CD4-positive, CD25-positive, alpha-beta regulatory T cell (primary cell): ENCODE measurements around the gene GPR78. TPM values are rescaled to one million over a fixed set of nuclear protein-coding genes. Genes with fewer than 3 reads are reported as not detected.

ENCODE experiments used
- ATAC-seq, 2 donors: fragments of 150-1000 bp; cut with Tn5 transposase; one replicate each; pipeline ENCODE4 v1.10.0; 2021; ENCODE audit warnings: low read depth in 2 of 2, moderate number of reproducible peaks in 2 of 2, moderate library complexity in 1 of 2
- DNase-seq, 3 donors: peaks; one replicate each; pipeline versions ENCODE4 v3.0.0 to v3.0.0-alpha.2; 2012 to 2022; ENCODE audit warnings: mixed read lengths in 1 of 3
- H3K27ac ChIP-seq: one replicate; pipeline ENCODE4 v1.7.0; 2013; ENCODE audit warnings: mild to moderate bottlenecking, low read length; ENCODE audit not compliant: insufficient read depth, poor library complexity, severe bottlenecking
- H3K27me3 ChIP-seq: one replicate; pipeline ENCODE4 v1.7.0; 2013; ENCODE audit warnings: low read length; ENCODE audit not compliant: control insufficient read depth, insufficient read depth
- H3K36me3 ChIP-seq: one replicate; pipeline ENCODE4 v1.7.0; 2013; ENCODE audit warnings: mild to moderate bottlenecking, low read length, moderate library complexity; ENCODE audit not compliant: control insufficient read depth, insufficient read depth
- H3K4me1 ChIP-seq: 2 replicates; pipeline ENCODE4 v1.7.0; 2013; ENCODE audit warnings: mild to moderate bottlenecking, low read length; ENCODE audit not compliant: insufficient read depth, control insufficient read depth, poor library complexity, severe bottlenecking
- H3K4me3 ChIP-seq: one replicate; pipeline ENCODE4 v1.7.0; 2013; ENCODE audit warnings: low read depth, mild to moderate bottlenecking, low read length, moderate library complexity
- H3K9me3 ChIP-seq, 2 experiments: 1 replicate in 1 of 2; 2 replicates in 1 of 2; pipeline ENCODE4 v1.7.0; 2013; ENCODE audit warnings: low read length in 2 of 2, mild to moderate bottlenecking in 1 of 2, moderate library complexity in 1 of 2; ENCODE audit not compliant: control insufficient read depth in 2 of 2
- H3K27ac Mint-ChIP-seq, 3 donors: one replicate each; pipeline ENCODE4 v1.8.0; 2020 to 2022; ENCODE audit warnings: mild to moderate bottlenecking in 3 of 3, mixed read lengths in 3 of 3, moderate library complexity in 2 of 3
- H3K27me3 Mint-ChIP-seq: one replicate; pipeline ENCODE4 v1.8.0; 2022; ENCODE audit warnings: mild to moderate bottlenecking, mixed read lengths
- H3K36me3 Mint-ChIP-seq: one replicate; pipeline ENCODE4 v1.8.0; 2020; ENCODE audit warnings: mixed read lengths
- H3K4me1 Mint-ChIP-seq, 4 donors: one replicate each; pipeline ENCODE4 v1.8.0; 2020 to 2022; ENCODE audit warnings: mixed read lengths in 4 of 4, mild to moderate bottlenecking in 1 of 4
- H3K4me3 Mint-ChIP-seq, 4 donors: one replicate each; pipeline ENCODE4 v1.8.0; 2020 to 2022; ENCODE audit warnings: mild to moderate bottlenecking in 4 of 4, mixed read lengths in 4 of 4, moderate library complexity in 3 of 4
- H3K9me3 Mint-ChIP-seq, 7 donors: one replicate each; pipeline ENCODE4 v1.8.0; 2020 to 2022; ENCODE audit warnings: mixed read lengths in 7 of 7, mild to moderate bottlenecking in 3 of 7, moderate library complexity in 2 of 7
- polyA plus RNA-seq, 4 donors: library from polyadenylated mRNA; unstranded; fragments of 300-500 nt; fragmentation: Illumina TruSeq; gene quantifications; one replicate each; pipeline ENCODE4 v1.2.3, GENCODE V29; 2021
- total RNA-seq: library from RNA; stranded (reverse); gene quantifications from one replicate; pipeline ENCODE4 v1.2.3, GENCODE V29; 2022

Gene GPR78
- total and polyA plus RNA-seq, 5 donors from 2014 or later, result not detected

DNA sequence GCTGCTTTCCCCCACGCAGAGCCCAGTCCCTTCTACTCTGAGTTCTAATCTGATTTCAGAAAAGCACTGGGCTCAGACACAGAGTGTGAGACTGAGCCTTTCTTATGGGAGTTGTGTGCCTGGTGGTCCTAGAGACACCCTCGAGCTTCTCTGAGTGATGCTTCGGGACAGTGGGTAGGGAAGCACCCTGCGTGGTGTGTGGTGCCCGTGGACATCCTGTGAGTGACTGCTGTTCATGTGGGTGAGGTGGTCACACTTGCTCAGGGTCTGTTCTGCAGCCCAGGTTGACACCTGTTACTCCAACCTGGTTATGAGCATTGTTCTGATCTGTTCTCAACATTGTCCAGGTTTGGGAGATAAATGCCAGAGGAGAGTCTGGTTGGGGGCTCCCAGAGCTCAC lies 6.1 kb downstream of the GPR78 start:
- peaks cover 20% of the 10 kb centered on the region for H3K27me3 Mint-ChIP-seq
- ATAC-seq (no peak), DNase-seq (no peak)
- H3K9me3 Mint-ChIP-seq, result peaks cover 0 to 2% (median 0%) of the 10 kb centered on the region in 7 donors
- H3K36me3 ChIP-seq, result no peaks in the 10 kb centered on the region
- no peak overlapping the region for H3K4me3 Mint-ChIP-seq
- no peaks in the 10 kb centered on the region for H3K9me3 ChIP-seq
- no peaks in the 10 kb centered on the region for H3K4me1 Mint-ChIP-seq
- no peaks in the 10 kb centered on the region for H3K36me3 Mint-ChIP-seq
- no peak overlapping the region for H3K27ac Mint-ChIP-seq
- H3K27ac ChIP-seq, result no peak overlapping the region
- no peaks in the 10 kb centered on the region for H3K27me3 ChIP-seq
- no peak overlapping the region for H3K4me3 ChIP-seq
- H3K4me1 ChIP-seq, result no peaks in the 10 kb centered on the region

DNA sequence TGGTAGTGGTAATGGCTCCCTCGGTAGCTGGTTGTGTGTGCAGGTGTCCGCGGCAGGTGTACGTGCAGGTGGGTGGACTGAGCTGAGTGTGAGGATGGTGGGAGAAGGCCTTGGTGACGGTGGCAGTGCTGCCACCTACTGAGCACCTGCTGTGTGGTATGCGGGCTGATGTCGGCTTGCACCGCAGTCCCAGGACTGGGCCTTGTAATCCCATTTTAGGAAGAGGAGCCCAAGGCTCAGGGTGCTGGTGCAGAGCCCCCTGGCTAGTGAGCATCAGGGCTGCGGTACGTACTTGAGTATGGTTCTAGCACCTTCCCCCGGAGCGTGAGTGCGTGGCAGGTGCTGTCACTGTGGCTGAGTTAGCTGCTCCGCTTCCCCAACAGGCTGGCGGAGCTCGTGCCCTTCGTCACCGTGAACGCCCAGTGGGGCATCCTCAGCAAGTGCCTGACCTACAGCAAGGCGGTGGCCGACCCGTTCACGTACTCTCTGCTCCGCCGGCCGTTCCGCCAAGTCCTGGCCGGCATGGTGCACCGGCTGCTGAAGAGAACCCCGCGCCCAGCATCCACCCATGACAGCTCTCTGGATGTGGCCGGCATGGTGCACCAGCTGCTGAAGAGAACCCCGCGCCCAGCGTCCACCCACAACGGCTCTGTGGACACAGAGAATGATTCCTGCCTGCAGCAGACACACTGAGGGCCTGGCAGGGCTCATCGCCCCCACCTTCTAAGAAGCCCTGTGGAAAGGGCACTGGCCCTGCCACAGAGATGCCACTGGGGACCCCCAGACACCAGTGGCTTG lies 6.7 kb downstream of the GPR78 start:
- H3K4me1 Mint-ChIP-seq, result no peaks in the 10 kb centered on the region
- H3K36me3 Mint-ChIP-seq, result no peaks in the 10 kb centered on the region
- ATAC-seq (no peak), DNase-seq (no peak)
- no peak overlapping the region for H3K4me3 Mint-ChIP-seq
- H3K9me3 Mint-ChIP-seq, result peaks cover 0 to 2% (median 0%) of the 10 kb centered on the region in 7 donors
- no peaks in the 10 kb centered on the region for H3K27me3 ChIP-seq
- peaks cover 23% of the 10 kb centered on the region for H3K27me3 Mint-ChIP-seq
- H3K36me3 ChIP-seq, result no peaks in the 10 kb centered on the region
- H3K9me3 ChIP-seq, result no peaks in the 10 kb centered on the region
- H3K4me3 ChIP-seq, result no peak overlapping the region
- H3K4me1 ChIP-seq, result no peaks in the 10 kb centered on the region
- H3K27ac ChIP-seq, result no peak overlapping the region
- H3K27ac Mint-ChIP-seq, result no peak overlapping the region

DNA sequence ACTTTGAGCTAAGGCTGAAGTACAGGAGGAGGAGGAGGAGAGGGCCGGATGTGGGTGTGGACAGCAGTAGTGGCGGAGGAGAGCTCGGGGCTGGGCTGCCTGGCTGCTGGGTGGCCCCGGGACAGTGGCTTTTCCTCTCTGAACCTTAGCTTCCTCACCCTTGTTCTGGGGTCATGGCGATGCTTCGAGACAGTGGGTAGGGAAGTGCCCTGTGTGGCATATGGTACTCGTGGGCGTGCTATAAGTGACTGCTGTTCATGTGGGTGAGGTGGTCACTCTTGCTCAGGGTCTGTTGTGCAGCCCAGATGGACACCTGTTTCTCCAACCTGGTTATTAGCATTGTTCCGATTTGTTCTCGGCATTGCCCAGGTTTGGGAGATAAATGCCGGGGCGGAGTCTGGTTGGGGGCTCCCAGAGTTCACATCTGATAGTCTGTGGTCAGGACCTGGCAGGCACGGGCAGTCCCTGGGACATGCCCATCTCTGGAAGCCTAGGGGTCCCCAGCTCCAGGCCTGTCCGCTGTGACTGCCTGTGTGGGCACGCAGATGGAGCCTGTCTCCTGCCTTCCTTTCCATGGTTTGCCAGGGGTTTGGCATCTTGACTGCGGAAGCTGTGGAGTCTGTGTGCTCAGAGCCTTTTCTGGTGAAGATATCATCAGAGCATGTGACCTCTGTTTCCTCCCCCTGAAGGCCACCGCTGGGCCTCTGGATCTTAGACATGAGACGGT lies 7.4 kb downstream of the GPR78 start:
- no peaks in the 10 kb centered on the region for H3K4me1 ChIP-seq
- no peaks in the 10 kb centered on the region for H3K27me3 ChIP-seq
- H3K27ac ChIP-seq, result no peak overlapping the region
- Mint-ChIP-seq H3K9me3 (peaks cover 0 to 2% (median 0%) of the 10 kb centered on the region in 7 donors), H3K4me1 (no peaks in the 10 kb centered on the region), H3K36me3 (no peaks in the 10 kb centered on the region), H3K4me3 (no peak overlapping the region), H3K27me3 (peaks cover 19% of the 10 kb centered on the region), H3K27ac (no peak overlapping the region)
- H3K36me3 ChIP-seq, result no peaks in the 10 kb centered on the region
- ATAC-seq (no peak), DNase-seq (no peak)
- no peaks in the 10 kb centered on the region for H3K9me3 ChIP-seq
- H3K4me3 ChIP-seq, result no peak overlapping the region

DNA sequence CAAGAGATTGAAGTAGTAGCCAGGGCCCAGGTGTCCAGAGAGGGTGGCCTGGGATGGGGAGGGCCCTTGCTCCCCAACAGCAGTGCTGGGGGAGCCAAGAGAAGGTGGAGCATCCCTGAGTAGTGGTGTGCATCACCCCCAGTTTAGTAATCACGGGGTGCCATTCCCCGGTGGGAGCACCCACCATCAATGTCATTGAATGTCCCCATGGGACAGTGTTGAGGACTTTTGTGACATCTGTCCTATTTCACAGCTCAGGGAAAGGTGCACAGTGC lies 7.9 kb downstream of the GPR78 start:
- Mint-ChIP-seq H3K27me3 (peaks cover 21% of the 10 kb centered on the region), H3K36me3 (no peaks in the 10 kb centered on the region)

DNA sequence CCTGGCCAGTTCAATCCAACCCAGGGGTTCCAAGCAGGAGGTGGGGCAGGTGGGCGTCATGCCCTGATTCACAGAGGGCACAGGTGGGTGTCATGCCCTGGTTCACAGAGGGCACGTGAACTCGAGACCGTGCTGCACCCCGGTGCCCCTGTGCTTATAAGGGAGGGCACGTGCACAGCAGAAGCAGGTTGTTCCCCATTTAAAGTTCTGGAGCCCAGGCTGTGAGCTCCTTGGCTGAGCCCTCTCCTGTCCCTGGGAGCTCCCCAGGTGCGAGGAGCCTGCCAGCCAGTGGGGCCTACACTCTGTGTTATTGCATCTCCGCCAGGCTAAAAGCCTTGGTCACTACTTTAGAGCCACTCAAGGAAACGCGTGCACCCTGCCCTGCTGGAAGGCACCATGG lies 9.1 kb downstream of the GPR78 start:
- H3K36me3 ChIP-seq, result no peaks in the 10 kb centered on the region
- H3K36me3 Mint-ChIP-seq, result no peaks in the 10 kb centered on the region
- peaks cover 33% of the 10 kb centered on the region for H3K27me3 Mint-ChIP-seq

More for the DNA sequence above, 7.9 kb downstream of the GPR78 start:
- H3K4me3 ChIP-seq, result no peak overlapping the region
- H3K4me1 ChIP-seq, result no peaks in the 10 kb centered on the region
- no peaks in the 10 kb centered on the region for H3K4me1 Mint-ChIP-seq
- no peak overlapping the region for H3K27ac ChIP-seq
- H3K4me3 Mint-ChIP-seq, result no peak overlapping the region
- no peak overlapping the region for H3K27ac Mint-ChIP-seq
- H3K27me3 ChIP-seq, result no peaks in the 10 kb centered on the region
- no peaks in the 10 kb centered on the region for H3K9me3 ChIP-seq
- H3K36me3 ChIP-seq, result no peaks in the 10 kb centered on the region
- no peak for ATAC-seq
- H3K9me3 Mint-ChIP-seq, result peaks cover 0 to 2% (median 0%) of the 10 kb centered on the region in 7 donors
- DNase-seq, result no peak

DNA sequence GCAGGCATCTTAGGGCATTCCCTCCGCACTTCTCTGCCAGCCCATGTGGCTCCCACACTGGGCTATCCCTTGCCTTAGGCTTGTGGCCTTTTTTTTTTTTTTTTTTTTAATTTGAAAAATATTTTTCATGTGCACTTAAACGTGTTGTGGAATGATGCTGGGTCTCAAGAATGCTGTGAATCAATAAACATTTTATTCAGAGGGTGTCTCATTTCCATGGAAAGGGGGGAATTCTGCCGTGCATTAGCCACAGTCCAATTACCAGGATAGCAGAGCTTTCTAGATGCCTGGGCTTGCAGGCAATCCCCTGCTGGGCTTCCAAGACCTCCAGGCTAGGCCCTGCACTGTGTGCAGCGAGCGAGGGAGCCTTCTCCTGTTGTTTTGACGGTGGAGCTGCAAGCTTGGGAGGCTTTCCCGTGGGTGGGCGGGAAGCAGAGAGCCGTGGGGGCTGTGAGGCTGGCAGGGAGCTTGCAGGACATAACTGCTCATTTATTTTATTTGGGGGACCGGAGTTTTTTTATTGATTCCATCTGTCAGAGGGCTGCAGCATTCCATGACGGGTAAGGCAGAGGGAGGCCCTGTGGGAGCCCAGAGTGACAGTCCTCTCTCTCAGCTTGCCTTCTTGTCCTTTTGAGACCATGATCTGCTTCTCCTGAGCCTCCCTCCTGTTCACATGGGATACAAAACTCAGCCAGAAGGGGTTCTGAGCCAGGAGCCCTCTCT lies 9.8 kb downstream of the GPR78 start:
- no peak for DNase-seq
- H3K4me3 ChIP-seq, result no peak overlapping the region
- H3K27me3 Mint-ChIP-seq, result peaks cover 36% of the 10 kb centered on the region
- no peaks in the 10 kb centered on the region for H3K9me3 ChIP-seq
- no peak overlapping the region for H3K27ac Mint-ChIP-seq
- H3K4me1 ChIP-seq, result no peaks in the 10 kb centered on the region
- H3K36me3 ChIP-seq, result no peaks in the 10 kb centered on the region
- H3K4me3 Mint-ChIP-seq, result no peak overlapping the region
- no peaks in the 10 kb centered on the region for H3K27me3 ChIP-seq
- no peak for ATAC-seq
- H3K36me3 Mint-ChIP-seq, result no peaks in the 10 kb centered on the region
- H3K9me3 Mint-ChIP-seq, result peaks cover 0 to 3% (median 0%) of the 10 kb centered on the region in 7 donors
- H3K4me1 Mint-ChIP-seq, result no peaks in the 10 kb centered on the region
- H3K27ac ChIP-seq, result no peak overlapping the region

More for the DNA sequence above, 9.1 kb downstream of the GPR78 start:
- Histone ChIP-seq H3K4me1 (no peaks in the 10 kb centered on the region), H3K27me3 (no peaks in the 10 kb centered on the region), H3K9me3 (no peaks in the 10 kb centered on the region), H3K4me3 (no peak overlapping the region), H3K27ac (no peak overlapping the region)
- ATAC-seq (no peak), DNase-seq (no peak)
- H3K4me1 Mint-ChIP-seq, result no peaks in the 10 kb centered on the region
- H3K4me3 Mint-ChIP-seq, result no peak overlapping the region
- H3K27ac Mint-ChIP-seq, result no peak overlapping the region
- peaks cover 0 to 3% (median 0%) of the 10 kb centered on the region in 7 donors for H3K9me3 Mint-ChIP-seq

DNA sequence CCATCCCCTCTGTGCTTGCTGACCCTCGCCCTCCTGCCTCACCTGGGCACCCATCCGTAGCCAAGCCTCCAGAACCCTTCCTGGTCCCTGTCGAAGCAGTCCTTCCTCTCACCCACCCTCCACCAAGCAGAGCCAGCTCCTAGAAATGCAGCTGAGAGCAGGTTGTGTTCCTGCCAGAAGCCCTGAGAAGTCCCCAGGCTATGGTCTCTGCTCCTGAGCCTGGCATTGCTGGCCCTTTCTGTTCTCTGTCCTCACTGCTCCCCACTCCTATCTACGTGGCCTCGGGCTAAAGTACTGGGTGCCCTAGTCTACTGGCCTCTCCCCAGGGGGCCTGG lies 10.3 kb downstream of the GPR78 start:
- Mint-ChIP-seq H3K27me3 (peaks cover 37% of the 10 kb centered on the region), H3K36me3 (no peaks in the 10 kb centered on the region), H3K4me1 (no peaks in the 10 kb centered on the region), H3K9me3 (peaks cover 0 to 3% (median 0%) of the 10 kb centered on the region in 7 donors), H3K4me3 (no peak overlapping the region), H3K27ac (no peak overlapping the region)
- Histone ChIP-seq H3K27me3 (no peaks in the 10 kb centered on the region), H3K36me3 (no peaks in the 10 kb centered on the region), H3K9me3 (no peaks in the 10 kb centered on the region), H3K4me1 (no peaks in the 10 kb centered on the region), H3K27ac (no peak overlapping the region), H3K4me3 (no peak overlapping the region)
- no peak for DNase-seq
- no peak for ATAC-seq
